HG02970 (cell line): ENCODE data around the gene CMC2.

Experiments used
- ATAC-seq: cut with Tn5 transposase; IDR thresholded peaks from one replicate; pipeline ENCODE4 v1.9.1; 2021; ENCODE audit warnings: mild to moderate bottlenecking, moderate library complexity, moderate number of reproducible peaks; ENCODE audit not compliant: unreplicated experiment, low FRiP score

The CMC2 gene

DNA sequence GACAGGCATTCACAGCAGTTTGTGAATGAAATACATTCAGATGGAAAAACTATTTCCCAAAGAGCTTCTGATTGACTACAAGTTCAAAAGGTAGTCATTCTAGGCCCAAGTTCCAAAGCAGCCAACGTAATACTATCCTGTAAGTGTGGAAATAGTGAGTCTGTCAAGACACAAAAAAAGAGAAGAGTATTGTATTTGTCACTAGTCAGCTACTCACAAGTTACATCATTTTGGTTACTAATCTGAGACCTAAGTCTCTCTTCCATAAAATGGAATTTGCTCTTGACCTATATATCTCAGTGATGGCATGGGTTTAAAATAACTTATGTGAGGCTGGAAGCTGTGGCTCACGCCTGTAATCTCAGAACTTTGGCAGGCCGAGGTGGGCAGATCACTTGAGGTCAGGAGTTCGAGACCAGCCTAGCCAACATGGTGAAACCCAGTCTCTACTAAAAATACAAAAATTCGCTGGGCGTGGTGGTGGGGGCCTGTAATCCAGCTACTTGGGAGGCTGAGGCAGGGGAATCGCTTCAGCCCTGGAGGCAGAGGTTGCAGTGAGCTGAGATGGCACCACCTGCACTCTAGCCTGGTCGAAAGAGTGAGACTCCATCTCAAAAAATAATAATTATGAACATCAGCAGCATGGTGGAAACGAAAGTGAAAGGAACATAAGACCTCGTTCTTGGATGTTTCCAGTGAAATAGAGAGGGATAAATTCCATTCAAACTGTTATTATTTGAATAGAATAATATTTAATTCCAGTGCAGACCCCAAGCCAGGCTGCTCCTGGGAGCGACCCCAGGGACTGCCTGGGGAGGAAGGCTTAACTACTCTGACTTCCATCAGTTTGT, 2.9 kb downstream of the CMC2 start:
- ATAC-seq: no peak

DNA sequence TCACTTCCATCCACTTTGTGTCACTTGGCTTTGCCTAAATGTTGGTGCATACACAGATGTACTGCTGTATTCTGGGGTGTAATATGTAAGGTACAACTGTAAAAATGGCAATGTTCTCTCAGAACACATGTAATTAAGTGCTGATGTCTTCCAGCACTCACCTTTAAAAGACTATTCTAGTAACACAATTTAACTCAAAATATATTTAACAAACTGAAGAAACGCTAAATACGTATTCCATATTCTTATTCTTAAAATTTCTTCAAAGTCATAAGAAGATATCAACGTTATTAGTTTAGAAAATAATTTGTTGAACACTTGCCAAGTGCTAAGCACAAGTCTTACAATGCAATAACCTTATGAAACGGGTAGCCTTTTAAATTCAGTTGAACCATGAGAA, 3.6 kb downstream of the CMC2 start:
- ATAC-seq: no peak

DNA sequence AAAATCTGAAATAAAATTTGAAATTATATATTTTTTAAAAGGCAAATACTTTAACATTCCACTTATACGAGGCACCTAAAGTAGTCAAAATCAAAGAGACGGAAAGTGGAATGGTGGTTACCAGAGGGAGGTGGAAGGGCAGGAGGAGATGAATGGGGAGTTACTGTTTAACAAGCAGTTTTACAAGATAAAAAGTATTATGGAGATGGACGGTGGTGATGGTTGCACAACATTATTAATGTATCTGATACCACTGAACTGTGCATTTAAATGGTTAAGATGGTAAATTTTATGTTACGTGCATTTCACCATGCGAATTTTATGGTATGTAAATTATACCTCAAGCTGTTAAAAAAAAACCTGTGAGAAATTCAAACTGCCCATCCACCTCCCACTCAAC, 5.4 kb downstream of the CMC2 start:
- ATAC-seq: no peak

DNA sequence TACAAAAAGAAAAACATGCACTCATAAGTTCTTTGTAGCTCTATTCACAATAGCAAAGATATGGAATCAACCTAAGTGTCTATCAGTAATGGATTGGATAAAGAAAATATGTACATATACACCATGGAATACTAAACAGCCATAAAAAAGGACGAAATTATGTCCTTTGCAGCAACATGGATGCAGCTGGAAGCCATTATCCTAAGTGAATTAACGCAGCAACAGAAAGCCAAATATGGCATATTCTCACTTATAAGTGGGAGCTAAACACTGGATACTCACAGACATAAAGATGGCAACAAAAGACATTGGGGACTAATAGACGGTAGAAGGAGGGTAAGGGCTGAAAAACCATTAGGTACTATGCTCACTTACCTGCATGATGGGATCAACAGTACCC, 5.8 kb downstream of the CMC2 start:
- no peak for ATAC-seq

DNA sequence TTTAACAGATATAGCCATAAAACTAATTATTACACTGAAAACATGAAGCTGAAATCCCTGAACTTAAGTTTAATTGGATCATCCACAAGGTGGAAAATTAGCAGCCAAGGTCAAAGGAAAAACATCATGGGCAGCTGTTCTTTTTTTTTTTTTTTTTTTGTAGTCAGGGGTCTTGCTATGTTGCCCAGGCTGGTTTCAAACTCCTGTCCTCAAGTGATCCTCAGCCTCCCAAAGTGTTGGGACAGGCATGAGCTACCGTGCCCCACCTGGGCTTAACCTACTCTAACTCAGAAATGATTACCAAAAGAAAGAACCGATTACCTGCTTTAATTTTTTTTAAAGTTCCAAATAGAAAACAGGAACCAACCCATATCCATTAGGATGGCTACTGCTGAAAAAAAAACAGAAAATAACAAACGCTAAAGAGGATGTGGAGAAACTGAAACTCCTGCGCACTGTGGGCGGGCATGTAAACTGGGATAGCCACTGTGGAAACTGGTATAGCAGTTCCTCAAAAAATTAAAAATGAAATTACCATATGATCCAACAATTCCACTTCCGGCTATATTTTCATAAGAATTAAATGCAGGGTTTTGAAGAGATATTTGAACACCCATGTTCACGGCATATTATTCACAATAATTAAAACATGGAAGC, 8.6 kb downstream of the CMC2 start:
- no peak for ATAC-seq

DNA sequence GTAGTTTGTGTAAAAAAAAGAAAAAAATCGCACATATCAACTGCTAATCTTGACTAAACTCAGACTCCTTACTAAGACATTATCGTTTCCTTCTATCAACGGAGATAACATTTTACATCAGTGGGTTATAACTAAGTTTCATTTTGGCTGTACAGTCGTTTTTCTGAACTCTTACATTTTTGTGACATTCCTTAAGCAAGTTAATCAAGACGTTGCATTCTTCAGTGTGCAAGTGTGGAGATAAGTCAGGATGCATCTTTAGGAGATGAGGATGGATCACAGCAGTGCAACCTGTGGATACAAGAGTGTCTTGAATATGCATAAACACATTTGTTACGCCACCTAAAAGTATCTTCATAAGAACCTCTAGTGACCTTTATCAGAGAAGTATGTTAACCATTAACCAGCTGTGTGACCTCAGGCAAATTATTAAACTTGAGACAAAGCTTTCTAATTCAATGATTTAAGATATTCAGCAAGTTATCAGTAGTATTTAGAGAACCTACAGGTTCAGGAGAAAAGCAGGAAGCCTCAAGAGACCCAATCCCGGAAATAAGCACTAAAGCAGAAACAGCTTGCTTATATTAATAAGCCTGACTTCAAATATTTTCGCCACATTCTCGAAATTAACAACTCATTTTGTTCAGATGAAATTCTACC, 9.4 kb downstream of the CMC2 start:
- ATAC-seq: peak; percentile 66

DNA sequence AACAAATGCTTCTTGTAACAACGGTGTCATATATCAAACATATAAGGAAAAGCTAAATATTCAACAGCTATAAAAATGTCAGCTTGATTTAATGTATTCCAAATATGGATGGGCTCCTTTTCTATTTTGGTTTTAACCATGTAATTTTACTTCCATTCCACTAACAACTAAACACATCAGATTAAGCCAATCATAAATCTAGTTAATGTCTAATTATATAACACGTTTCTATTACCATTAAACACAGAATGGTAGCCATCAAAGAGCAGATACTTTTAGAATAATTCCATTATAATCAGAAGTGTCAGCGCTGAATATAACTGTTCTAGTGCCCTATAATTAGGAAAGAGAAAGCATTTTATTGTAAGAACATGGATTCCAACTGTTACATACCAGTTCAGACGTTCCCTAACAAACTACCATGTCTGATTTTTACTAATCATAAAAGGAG, 10.0 kb downstream of the CMC2 start:
- no peak for ATAC-seq

DNA sequence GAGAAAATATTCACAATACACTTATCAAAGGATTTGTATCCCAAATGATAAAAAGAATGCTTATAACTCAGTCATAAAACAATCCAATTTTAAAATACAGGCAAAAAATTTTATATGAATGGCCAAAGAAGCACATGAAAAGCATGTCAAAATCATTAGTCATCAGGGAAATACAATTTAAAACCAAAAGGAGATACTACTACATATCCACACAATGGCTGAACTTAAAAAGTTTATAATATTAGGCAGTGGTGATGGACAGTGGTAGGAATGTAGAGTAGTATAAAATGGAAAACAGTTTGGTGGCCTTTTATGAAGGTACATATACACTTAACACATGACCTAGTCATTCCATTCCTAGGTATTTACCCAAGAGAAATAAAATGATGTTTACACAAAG, 12.2 kb downstream of the CMC2 start:
- no peak for ATAC-seq

DNA sequence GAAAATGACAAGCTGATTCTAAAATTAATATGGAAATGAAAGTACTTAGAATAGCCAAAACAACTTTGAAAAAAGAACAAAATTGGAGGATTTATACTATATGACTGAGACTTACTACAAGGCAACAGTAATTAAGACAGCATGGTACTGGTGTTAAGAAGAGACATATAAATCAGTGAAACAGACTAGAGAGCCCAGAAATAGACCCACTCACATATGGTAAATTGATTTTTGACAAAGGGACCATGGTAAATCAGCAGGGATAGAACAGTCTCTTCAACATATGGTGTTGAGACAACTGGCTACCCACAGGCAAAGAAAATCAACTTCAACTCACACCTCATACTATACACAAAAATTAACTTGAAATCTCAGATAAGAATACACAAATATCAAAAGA, 12.9 kb downstream of the CMC2 start:
- ATAC-seq: no peak

DNA sequence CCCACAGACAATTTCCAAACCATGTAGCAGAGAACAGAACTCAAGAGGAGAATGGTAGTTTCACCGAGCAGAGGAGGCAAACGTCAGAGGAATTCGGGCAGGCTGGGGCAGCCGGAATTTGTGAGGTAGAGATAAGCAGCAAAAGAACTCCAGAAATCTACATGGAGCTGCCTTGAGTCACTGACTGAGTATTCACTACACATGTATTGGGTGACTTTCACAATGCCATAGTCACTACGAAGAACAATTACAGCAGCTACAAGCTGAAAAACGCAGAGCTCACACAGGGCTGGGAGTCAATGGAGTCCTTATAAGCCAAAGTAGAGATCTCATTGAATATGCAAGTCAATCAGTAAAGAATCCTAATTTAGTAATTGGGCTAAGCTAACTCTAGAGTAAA, 13.4 kb downstream of the CMC2 start:
- ATAC-seq: no peak

DNA sequence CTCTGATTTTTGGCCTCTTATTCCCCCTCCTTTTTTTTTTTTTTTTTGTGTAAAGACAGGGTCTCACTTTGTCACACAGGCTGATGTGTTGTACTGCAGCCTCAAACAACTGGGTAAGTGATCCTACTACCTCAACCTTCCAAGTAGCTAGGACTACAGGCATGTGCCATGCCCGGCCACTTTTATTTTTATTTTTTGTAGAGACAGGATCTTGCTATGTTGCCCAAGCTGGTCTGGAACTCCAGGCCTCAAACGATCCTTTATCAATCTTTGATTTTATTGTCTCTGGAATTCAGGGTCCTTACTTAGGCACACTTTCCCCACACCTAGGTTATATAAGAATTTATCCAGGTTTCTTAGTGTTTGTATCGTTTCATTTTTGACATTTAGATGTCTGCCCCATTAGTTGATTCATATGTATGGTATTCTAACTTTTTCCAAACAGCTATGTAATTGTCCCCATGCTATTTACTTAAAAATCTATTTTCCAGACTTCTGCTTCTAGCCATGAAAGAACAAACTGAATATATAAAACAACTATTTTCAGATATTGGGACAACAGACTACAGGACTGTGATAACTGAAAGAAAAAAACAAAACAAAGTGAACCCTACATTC, 13.9 kb downstream of the CMC2 start:
- ATAC-seq: no peak

DNA sequence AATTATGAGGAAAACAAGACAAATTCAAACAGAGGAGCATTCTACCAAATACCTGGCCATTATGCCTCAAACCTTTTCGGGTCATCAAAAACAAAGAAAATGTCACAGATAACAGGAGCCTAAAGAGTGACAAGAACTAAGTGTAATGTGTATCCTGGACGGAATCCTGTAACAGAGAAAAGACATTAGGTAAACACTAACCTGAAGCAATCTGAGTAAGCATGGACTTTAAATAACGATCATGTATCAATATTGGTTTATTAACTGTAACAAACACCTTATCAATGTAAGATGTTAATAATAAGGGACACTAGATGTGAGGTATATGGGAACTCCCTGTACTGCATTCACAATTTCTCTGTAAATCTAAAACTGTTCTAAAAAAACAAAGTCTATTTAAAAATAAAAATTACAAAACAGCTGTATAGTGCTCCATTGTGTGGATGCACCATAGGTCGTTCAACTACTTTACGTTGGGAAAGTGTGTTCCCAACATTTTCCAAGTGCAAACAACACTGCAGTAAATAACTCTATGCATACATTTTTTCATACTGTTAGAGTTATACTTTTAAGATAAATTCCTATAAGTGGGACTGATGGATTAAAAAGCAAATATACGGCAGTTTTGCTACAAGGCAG, 14.8 kb downstream of the CMC2 start:
- no peak for ATAC-seq

DNA sequence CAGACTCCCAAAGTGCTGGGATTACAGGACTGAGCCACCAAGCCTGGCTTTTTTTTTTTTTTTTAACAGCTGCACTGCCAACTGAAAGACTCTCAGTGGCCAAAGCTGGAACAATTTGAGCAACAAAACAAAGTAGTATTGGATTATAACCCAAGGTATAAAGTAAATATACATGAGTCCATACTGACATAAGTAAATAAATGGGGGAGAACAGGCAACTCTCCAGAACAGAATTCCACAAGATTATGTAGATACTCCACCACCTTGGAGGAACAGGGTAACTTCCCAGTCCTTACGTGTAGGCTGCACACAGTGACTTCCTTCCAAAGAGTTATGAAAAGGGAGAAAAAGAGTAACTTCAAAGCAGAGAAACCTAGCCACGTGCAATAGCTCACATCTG, 15.7 kb downstream of the CMC2 start:
- no peak for ATAC-seq

DNA sequence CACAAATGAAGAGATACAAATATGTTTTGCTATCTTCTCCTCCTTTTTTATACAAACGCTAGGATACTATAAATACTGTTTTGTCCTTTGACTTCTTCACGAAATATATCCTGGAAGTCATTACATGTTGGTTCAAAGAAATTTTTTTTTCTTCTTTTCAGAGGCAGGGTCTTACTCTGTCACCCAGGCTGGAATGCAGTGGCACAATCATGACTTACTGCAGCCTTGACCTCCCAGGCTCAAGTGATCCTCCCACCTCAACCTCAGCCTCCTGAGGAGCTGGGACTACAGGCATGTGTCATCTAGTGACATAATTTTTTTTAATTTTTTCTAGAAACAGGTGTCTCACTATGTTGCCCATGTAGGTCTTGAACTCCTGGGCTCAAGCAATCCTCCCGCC, 16.1 kb downstream of the CMC2 start:
- ATAC-seq: no peak

DNA sequence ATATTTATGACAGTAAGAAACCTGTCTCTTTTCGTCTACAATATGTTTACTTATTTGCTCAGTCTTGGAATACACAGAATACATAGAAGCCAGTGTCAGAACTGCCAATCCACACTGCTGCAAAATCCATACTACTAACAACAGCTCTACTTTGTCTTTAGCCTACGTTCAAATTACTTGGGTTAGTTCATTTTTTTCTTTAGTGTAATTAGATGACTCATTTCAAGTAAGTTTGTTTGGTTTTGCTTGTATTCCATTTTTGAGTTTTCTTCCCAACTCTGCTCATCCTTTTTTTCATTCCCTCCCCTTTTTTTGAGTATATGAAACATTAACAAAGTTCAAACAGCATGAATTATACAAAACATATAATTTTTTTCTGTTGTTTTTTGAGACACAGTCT, 16.9 kb downstream of the CMC2 start:
- ATAC-seq: no peak

DNA sequence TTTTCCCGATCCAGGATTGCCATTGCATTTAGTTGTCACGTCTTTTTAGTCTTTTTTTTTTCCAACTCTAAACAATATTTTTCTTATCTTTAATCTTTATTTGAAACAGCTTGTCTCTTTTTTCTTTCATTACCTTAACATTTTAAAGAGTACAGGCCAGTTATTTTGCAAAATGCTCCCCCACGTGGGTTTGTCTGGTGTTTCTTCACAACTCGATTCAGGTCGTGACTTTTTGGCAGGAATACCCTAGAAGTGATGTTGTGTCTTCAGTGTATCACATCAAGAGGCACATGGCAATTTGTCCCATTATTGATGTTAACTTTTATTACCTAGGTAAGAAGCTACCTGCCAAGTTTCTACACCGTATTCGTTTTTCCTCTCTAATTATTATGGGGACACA, 17.9 kb downstream of the CMC2 start:
- no peak for ATAC-seq

DNA sequence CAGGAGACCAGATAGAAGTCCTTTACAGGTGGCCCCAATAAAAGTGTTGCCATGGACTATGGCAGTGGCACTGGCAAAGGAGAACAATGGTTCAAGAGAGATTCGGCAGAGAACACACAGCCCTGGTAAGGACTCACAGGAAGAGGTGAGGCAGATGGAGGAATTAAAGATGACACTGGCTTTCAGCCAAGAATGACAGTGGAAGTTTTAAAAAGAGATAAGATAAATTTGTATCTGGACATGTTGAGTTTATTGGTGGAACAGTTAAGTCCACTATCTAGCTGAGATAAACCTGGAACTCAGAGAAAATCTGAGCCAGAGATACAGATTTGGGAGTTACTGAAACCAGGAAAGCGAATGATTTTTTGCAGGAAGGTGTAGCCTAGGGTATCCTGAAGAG, 20.1 kb downstream of the CMC2 start:
- no peak for ATAC-seq

DNA sequence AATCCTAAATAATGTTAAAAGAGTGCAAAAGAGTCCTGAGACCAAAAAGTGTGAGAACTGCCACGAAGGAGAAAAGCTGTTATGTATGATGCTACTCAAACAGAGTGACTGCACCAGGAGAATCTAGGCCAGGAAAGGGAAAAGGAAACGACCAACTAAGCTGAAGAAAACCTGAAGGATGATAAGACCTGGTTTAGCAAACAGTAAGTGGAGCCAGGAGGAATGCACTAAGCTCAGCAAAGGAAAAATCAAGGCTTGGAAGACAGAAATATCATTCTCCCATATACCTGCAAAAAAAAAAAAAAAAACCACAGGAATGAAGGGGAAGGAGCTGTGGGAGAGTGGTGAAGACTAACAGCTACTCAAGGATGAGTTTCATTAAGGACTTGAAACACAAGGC, 21.1 kb downstream of the CMC2 start:
- no peak for ATAC-seq

DNA sequence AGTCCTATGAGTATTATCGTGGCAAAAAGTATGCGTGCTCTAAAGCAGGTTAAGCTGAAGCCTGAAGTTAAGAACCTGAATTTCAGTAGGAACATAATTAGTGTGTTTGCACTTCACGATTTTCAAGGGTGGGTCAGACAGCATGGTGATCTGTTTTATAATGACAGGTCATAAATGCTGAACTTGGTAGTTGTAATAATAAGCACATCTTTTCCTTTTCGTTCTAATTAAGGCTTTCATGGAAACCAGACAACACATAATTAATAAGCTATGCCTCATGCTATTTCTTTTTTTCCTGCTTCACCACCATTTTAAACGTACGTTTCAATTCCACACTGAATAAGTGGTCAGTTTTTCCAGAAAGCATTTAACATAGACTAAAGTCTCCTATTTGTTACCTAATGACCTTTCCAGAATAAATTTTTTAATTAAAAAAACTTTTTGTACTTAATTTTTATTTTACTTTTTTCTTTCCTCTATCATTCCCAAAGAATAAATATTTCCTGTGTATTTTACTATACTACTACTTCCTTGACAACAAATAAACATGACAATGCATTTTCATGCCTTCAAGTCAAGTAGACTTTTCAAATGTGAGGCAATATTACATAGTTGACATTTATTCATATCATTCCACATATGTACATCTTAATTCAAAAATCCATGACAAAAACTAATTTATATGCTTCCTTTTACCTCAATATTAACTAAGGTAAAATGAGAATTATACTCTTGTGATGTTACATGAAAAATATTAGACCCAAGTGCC, 22.4 kb downstream of the CMC2 start:
- no peak for ATAC-seq

DNA sequence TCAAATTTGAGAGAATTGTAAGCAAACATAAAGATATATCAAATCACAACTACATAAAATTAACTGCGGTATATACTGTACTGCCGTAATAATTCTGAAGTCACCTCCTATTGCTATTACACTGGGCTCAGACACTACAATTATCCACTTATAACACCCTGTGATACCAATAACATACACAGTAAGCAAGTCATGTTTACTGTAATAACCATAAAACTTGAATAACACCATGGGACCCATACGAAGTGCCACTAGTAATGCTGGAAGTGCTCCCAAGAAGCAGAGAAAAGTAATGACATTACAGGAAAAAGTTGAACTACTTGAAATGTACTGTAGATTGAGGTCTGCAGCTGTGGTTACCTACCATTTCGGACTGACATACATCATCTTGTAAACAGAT, 24.0 kb downstream of the CMC2 start:
- no peak for ATAC-seq
